Activated CD8-positive, alpha-beta T cell treated with anti-CD3 and anti-CD28 coated beads, Interleukin-2, amount 10 ng/mL, durations not matched to agents 7 days and 5 days (primary cell): ENCODE results near the gene COG8. TPM values are rescaled to one million over a fixed set of nuclear protein-coding genes. Genes with fewer than 3 reads are reported as not detected.

Experiments
- ATAC-seq: fragments of 150-1000 bp; cut with Tn5 transposase; one replicate; pipeline ENCODE4 v1.10.0; 2021; ENCODE audit warnings: moderate library complexity
- CTCF ChIA-PET: fragments of 350-600 bp; sonication (Branson Sonifier 250); formaldehyde crosslinking; loops from one replicate; lab custom pipeline; 2021; ENCODE audit warnings: antibody characterized with exemption; lab: Charles Lee
- POLR2A ChIA-PET: fragments of 350-600 bp; sonication (Branson Sonifier 250); formaldehyde crosslinking; loops from one replicate; lab custom pipeline; 2021; ENCODE audit warnings: antibody characterized with exemption; lab: Charles Lee
- DNase-seq: peaks from one replicate; pipeline ENCODE4 v3.0.0-alpha.2; 2020
- H3K27ac Mint-ChIP-seq: one replicate; pipeline ENCODE4 v1.8.0; 2021; ENCODE audit warnings: mild to moderate bottlenecking, mixed read lengths
- H3K27me3 Mint-ChIP-seq: one replicate; pipeline ENCODE4 v1.8.0; 2021; ENCODE audit warnings: low read depth, mixed read lengths
- H3K36me3 Mint-ChIP-seq: one replicate; pipeline ENCODE4 v1.8.0; 2021; ENCODE audit warnings: low read depth, mixed read lengths
- H3K4me1 Mint-ChIP-seq: one replicate; pipeline ENCODE4 v1.8.0; 2021; ENCODE audit warnings: low read depth, mixed read lengths
- H3K4me3 Mint-ChIP-seq: one replicate; pipeline ENCODE4 v1.8.0; 2021; ENCODE audit warnings: mild to moderate bottlenecking, mixed read lengths
- H3K9me3 Mint-ChIP-seq: one replicate; pipeline ENCODE4 v1.8.0; 2022; ENCODE audit warnings: mixed read lengths; ENCODE audit not compliant: insufficient read depth
- total RNA-seq, 2 experiments: library from RNA; stranded (reverse); gene quantifications; one replicate each; pipeline ENCODE4 v1.2.3, GENCODE V29; 2021

Gene COG8
- total RNA-seq, 2 experiments from 2014 or later = 37.6 to 37.7 TPM

DNA sequence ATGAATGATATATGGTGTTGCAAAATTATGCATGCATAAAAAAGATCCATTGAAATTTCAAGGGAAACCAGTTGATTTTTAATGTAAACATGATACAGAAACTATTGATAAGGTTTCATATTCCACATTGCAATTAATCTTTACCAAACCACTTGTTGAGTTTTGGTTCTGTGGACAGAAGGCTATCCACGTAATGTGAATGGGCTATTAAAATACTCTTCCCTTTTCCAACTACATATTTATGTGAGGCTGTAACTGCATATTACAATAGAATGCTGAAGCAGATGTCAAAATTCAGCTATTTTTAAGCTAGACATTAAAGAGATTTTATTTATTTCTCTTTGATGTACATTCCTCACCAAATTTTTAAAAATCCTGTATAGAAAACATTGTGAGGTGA is 62.0 kb downstream of the COG8 start:
- no peak for DNase-seq
- Mint-ChIP-seq H3K9me3 (no peaks in the 10 kb centered on the region), H3K4me1 (no peaks in the 10 kb centered on the region), H3K27me3 (no peaks in the 10 kb centered on the region), H3K4me3 (no peak overlapping the region), H3K27ac (no peak overlapping the region), H3K36me3 (peaks cover 2% of the 10 kb centered on the region)
- ChIA-PET POLR2A (no interaction called here), CTCF (interaction anchor here (2.1 kb wide), 1 partner anchor 8 kb away, joined by 6 read pairs; no protein-coding TSS in a partner anchor)
- no peak for ATAC-seq

Other genes starting within 250 kb of the COG8 start
- under 1 TPM; 0.44 to 0.47 TPM for gene HAS3, start 233.9 kb downstream of the COG8 start, total RNA-seq
- 100 to 1,000 TPM; 132 to 143 TPM for gene CHTF8, start 207.0 kb downstream of the COG8 start, total RNA-seq
- 10 to 100 TPM; 56.3 to 59.7 TPM for gene UTP4, start 206.9 kb downstream of the COG8 start, total RNA-seq
- gene SNTB2, start 152.4 kb downstream of the COG8 start, total RNA-seq = 10 to 100 TPM; 24.3 to 25.5 TPM
- 10 to 100 TPM; 31.4 to 33.7 TPM for gene VPS4A, start 28.2 kb downstream of the COG8 start, total RNA-seq
- gene PDF, start 9.0 kb downstream of the COG8 start, total RNA-seq = 10 to 100 TPM; 15.2 to 16.0 TPM
- gene NIP7, start 208 bp upstream of the COG8 start, total RNA-seq = 10 to 100 TPM; 35.3 to 36.0 TPM
- gene TMED6, start 12.2 kb upstream of the COG8 start, total RNA-seq = 1 to 10 TPM; 1.4 to 1.8 TPM
- 10 to 100 TPM; 42.6 to 48.4 TPM for gene TERF2, start 46.4 kb upstream of the COG8 start, total RNA-seq
- 100 to 1,000 TPM; 179 to 183 TPM for gene CYB5B, start 85.1 kb upstream of the COG8 start, total RNA-seq
- 10 to 100 TPM; 16.8 to 17.5 TPM for gene NFAT5, start 226.4 kb upstream of the COG8 start, total RNA-seq